ENCODE measurements around the gene MIGA2. TPM values are rescaled to one million over a fixed set of nuclear protein-coding genes. Genes with fewer than 3 reads are reported as not detected.

Gene MIGA2
- total RNA-seq, 1 experiment from 2014 or later = 28.6 TPM

- H3K36me3 Mint-ChIP-seq (ENCODE audit: insufficient read depth, unreplicated experiment) = peaks cover 5% of the 10 kb centered on the region
- no peak overlapping the region for H3K27ac Mint-ChIP-seq (ENCODE audit: low read depth, unreplicated experiment)
- TF ChIP-seq CTCF (IDR thresholded peaks at IDR 0.05; ENCODE audit: unreplicated experiment) = no peak
- ChIA-PET POLR2A (no interaction called here), CTCF (interaction anchor here (0.6 kb wide), 2 partner anchors 100 to 631 kb away, joined by 3 read pairs; no protein-coding TSS in a partner anchor)
- no TSS peak for BruUV-seq (replicated peaks)
- peaks cover 9% of the 10 kb centered on the region for H3K4me1 Mint-ChIP-seq (ENCODE audit: insufficient read depth, unreplicated experiment)
- no peak overlapping the region for H3K4me3 Mint-ChIP-seq (ENCODE audit: unreplicated experiment)
- no peaks in the 10 kb centered on the region for H3K9me3 Mint-ChIP-seq (ENCODE audit: unreplicated experiment)
- no peaks in the 10 kb centered on the region for H3K27me3 Mint-ChIP-seq (ENCODE audit: insufficient read depth, unreplicated experiment)
- intact Hi-C loops (cut with micrococcal nuclease) = no loop called here
- DNase-seq (ENCODE audit: unreplicated experiment) = no peak
Measured at GRCh38 chr9:129105857-129106694, 69.7 kb downstream of the MIGA2 start.

- Mint-ChIP-seq H3K4me3 (ENCODE audit: unreplicated experiment) (no peak overlapping the region), H3K27ac (ENCODE audit: low read depth, unreplicated experiment) (no peak overlapping the region), H3K9me3 (ENCODE audit: unreplicated experiment) (no peaks in the 10 kb centered on the region), H3K4me1 (ENCODE audit: insufficient read depth, unreplicated experiment) (peaks cover 9% of the 10 kb centered on the region), H3K27me3 (ENCODE audit: insufficient read depth, unreplicated experiment) (no peaks in the 10 kb centered on the region), H3K36me3 (ENCODE audit: insufficient read depth, unreplicated experiment) (peaks cover 5% of the 10 kb centered on the region)
- intact Hi-C loops (cut with micrococcal nuclease) = no loop called here
- CTCF ChIA-PET = interaction anchor here (0.6 kb wide), 1 partner anchor 33 kb away, joined by 3 read pairs; no protein-coding TSS in a partner anchor
- POLR2A ChIA-PET = no interaction called here
- no TSS peak for BruUV-seq (replicated peaks)
- no peak for DNase-seq (ENCODE audit: unreplicated experiment)
- TF ChIP-seq CTCF (IDR thresholded peaks at IDR 0.05; ENCODE audit: unreplicated experiment) = no peak
Measured at GRCh38 chr9:129107651-129108050, 71.2 kb downstream of the MIGA2 start.

GRCh38 chr9:129108083-129108804 is 71.8 kb downstream of the MIGA2 start:
- Mint-ChIP-seq H3K4me1 (ENCODE audit: insufficient read depth, unreplicated experiment) (peaks cover 9% of the 10 kb centered on the region), H3K36me3 (ENCODE audit: insufficient read depth, unreplicated experiment) (peaks cover 5% of the 10 kb centered on the region), H3K4me3 (ENCODE audit: unreplicated experiment) (no peak overlapping the region), H3K27me3 (ENCODE audit: insufficient read depth, unreplicated experiment) (no peaks in the 10 kb centered on the region), H3K27ac (ENCODE audit: low read depth, unreplicated experiment) (no peak overlapping the region), H3K9me3 (ENCODE audit: unreplicated experiment) (no peaks in the 10 kb centered on the region)
- TF ChIP-seq CTCF (IDR thresholded peaks at IDR 0.05; ENCODE audit: unreplicated experiment) = no peak
- ChIA-PET POLR2A (interaction anchor here (3.5 kb wide), 1 partner anchor 17 kb away, joined by 12 read pairs; no protein-coding TSS in a partner anchor), CTCF (interaction anchor here (0.6 to 1.7 kb wide), 4 partner anchors 14 to 408 kb away, joined by 3 to 4 read pairs (median 3); no protein-coding TSS in a partner anchor)
- intact Hi-C loops (cut with micrococcal nuclease) = no loop called here
- no peak for DNase-seq (ENCODE audit: unreplicated experiment)
- BruUV-seq (replicated peaks) = no TSS peak

All from MCF 10A (cell line).